Stimulated activated effector memory CD8-positive, alpha-beta T cell treated with anti-CD3 and anti-CD28 coated beads, Interleukin-12 subunit alpha, Interleukin-12 subunit beta, amount 100 ng/mL, for 72 hours (primary cell): ENCODE data around the gene LAMB2.

Experiments
- ATAC-seq: fragments of 150-1000 bp; cut with Tn5 transposase; 2 replicates; pipeline ENCODE4 v1.10.0; 2021
- DNase-seq, 2 donors: peaks; one replicate each; pipeline ENCODE4 v3.0.0; 2021 to 2022; ENCODE audit warnings: low spot score in 2 of 2
- H3K27ac Mint-ChIP-seq: one replicate; pipeline ENCODE4 v1.8.0; 2022; ENCODE audit warnings: mild to moderate bottlenecking, mixed read lengths
- H3K36me3 Mint-ChIP-seq: one replicate; pipeline ENCODE4 v1.8.0; 2022; ENCODE audit warnings: mild to moderate bottlenecking, mixed read lengths
- H3K4me1 Mint-ChIP-seq: one replicate; pipeline ENCODE4 v1.8.0; 2022; ENCODE audit warnings: mixed read lengths
- H3K4me3 Mint-ChIP-seq: one replicate; pipeline ENCODE4 v1.8.0; 2022; ENCODE audit warnings: mild to moderate bottlenecking, mixed read lengths
- H3K9me3 Mint-ChIP-seq: one replicate; pipeline ENCODE4 v1.8.0; 2022; ENCODE audit warnings: mixed read lengths

Gene LAMB2

GRCh38 chr3:49119439-49119838, 13.4 kb downstream of the LAMB2 start:
- peaks cover 46% of the 10 kb centered on the region for H3K36me3 Mint-ChIP-seq
- H3K4me1 Mint-ChIP-seq, result peaks cover 26% of the 10 kb centered on the region
- no peak for ATAC-seq
- H3K27ac Mint-ChIP-seq, result peak overlapping the region; percentile 79
- peak overlapping the region; percentile 75 for H3K4me3 Mint-ChIP-seq
- no peak for DNase-seq
- no peaks in the 10 kb centered on the region for H3K9me3 Mint-ChIP-seq

DNA sequence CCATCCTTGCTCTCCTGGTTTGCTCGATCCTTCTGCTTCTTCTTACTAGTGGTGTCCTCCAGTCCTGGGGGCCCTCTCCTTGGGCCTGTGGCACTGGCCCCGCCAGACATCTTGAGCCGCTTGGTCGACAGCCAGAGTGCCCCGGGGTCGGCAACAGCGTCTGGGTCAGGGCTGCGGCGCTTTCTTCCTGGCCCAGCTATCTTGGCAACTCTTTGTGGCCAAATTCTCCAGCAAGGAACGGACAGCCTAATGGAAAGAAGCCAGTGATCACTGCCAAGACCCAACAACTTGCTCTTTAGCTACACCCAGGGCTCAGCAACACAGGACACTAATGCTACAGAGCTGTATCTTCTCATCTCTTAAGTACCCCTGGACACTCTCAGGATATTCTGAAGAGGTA, 13.8 kb downstream of the LAMB2 start:
- DNase-seq (no peak), ATAC-seq (no peak)
- H3K4me3 Mint-ChIP-seq, result peak overlapping the region; percentile 75
- no peaks in the 10 kb centered on the region for H3K9me3 Mint-ChIP-seq
- peaks cover 26% of the 10 kb centered on the region for H3K4me1 Mint-ChIP-seq
- H3K36me3 Mint-ChIP-seq, result peaks cover 46% of the 10 kb centered on the region
- no peak overlapping the region for H3K27ac Mint-ChIP-seq

GRCh38 chr3:49112262-49112661, 20.6 kb downstream of the LAMB2 start:
- no peaks in the 10 kb centered on the region for H3K9me3 Mint-ChIP-seq
- H3K27ac Mint-ChIP-seq, result no peak overlapping the region
- no peak overlapping the region for H3K4me3 Mint-ChIP-seq
- no peak for DNase-seq
- no peak for ATAC-seq
- peaks cover 57% of the 10 kb centered on the region for H3K36me3 Mint-ChIP-seq
- no peaks in the 10 kb centered on the region for H3K4me1 Mint-ChIP-seq

DNA sequence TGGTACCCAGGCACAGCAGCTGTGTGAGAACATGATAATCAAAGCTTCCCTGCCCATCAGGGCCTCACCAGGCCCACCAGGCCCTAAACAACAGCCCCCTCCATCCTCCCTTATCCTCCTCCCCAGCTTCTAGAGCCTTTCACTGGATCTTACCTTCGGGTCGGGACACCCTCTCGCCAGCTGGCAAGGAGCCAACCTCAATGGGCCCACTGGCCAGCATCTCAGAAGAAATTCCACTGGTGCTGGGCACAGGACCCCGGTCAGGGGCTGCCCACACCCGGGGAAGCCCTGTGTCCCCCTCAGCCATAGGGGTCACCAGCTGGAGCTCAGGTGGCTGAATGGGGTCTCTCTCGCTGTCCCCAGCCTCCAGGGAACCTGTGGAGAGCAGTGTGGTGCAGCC, 21.5 kb downstream of the LAMB2 start:
- Mint-ChIP-seq H3K9me3 (no peaks in the 10 kb centered on the region), H3K4me1 (no peaks in the 10 kb centered on the region), H3K27ac (no peak overlapping the region), H3K36me3 (peaks cover 54% of the 10 kb centered on the region), H3K4me3 (no peak overlapping the region)
- no peak for ATAC-seq
- DNase-seq, result no peak

GRCh38 chr3:49110780-49111179, 22.1 kb downstream of the LAMB2 start:
- Mint-ChIP-seq H3K27ac (no peak overlapping the region), H3K9me3 (no peaks in the 10 kb centered on the region), H3K36me3 (peaks cover 49% of the 10 kb centered on the region), H3K4me1 (peaks cover 2% of the 10 kb centered on the region), H3K4me3 (no peak overlapping the region)
- ATAC-seq, result no peak
- no peak for DNase-seq

GRCh38 chr3:49108346-49108745, 24.5 kb downstream of the LAMB2 start:
- no peak for DNase-seq
- peaks cover 44% of the 10 kb centered on the region for H3K36me3 Mint-ChIP-seq
- H3K4me1 Mint-ChIP-seq, result peaks cover 23% of the 10 kb centered on the region
- no peak for ATAC-seq
- no peak overlapping the region for H3K27ac Mint-ChIP-seq
- no peaks in the 10 kb centered on the region for H3K9me3 Mint-ChIP-seq
- H3K4me3 Mint-ChIP-seq, result no peak overlapping the region

- peaks cover 54% of the 10 kb centered on the region for H3K36me3 Mint-ChIP-seq
- DNase-seq (peak; percentile 74 to 94), ATAC-seq (peak; percentile 97)
- H3K4me3 Mint-ChIP-seq, result peak within 1 kb of the TSS; percentile 99
- peak within 1 kb of the TSS; percentile 98 for H3K27ac Mint-ChIP-seq
- H3K4me1 Mint-ChIP-seq, result peaks cover 36% of the 10 kb centered on the region
- H3K9me3 Mint-ChIP-seq, result no peaks in the 10 kb centered on the region
Observed at GRCh38 chr3:49104427-49105291, 28.2 kb downstream of the LAMB2 start, which contains the start of gene QARS1. QARS1 (minus strand) TSS chr3:49104757; CDS start chr3:49104733, 24 bp downstream.

DNA sequence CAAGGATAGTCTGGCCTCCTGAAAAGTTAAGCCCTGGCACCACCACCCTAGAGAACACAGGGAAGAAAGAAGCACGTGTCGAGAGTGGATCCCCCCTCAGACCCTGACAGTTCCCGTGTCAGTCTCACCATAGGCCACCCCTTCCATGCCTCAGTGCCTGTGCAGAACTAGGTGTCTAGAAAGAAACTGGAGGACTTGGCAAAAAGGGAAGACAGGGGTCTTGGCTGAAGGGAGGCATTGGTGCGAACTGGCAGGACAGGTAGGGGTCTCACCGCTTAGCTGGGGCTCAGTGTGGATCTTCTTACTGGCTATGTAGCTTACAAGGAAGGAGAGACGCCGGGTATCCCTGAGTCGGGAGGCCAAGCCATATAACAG, 28.8 kb downstream of the LAMB2 start:
- Mint-ChIP-seq H3K27ac (peak overlapping the region; percentile 98), H3K4me3 (peak overlapping the region; percentile 99), H3K9me3 (no peaks in the 10 kb centered on the region), H3K36me3 (peaks cover 60% of the 10 kb centered on the region), H3K4me1 (peaks cover 36% of the 10 kb centered on the region)
- no peak for ATAC-seq
- DNase-seq, result no peak

DNA sequence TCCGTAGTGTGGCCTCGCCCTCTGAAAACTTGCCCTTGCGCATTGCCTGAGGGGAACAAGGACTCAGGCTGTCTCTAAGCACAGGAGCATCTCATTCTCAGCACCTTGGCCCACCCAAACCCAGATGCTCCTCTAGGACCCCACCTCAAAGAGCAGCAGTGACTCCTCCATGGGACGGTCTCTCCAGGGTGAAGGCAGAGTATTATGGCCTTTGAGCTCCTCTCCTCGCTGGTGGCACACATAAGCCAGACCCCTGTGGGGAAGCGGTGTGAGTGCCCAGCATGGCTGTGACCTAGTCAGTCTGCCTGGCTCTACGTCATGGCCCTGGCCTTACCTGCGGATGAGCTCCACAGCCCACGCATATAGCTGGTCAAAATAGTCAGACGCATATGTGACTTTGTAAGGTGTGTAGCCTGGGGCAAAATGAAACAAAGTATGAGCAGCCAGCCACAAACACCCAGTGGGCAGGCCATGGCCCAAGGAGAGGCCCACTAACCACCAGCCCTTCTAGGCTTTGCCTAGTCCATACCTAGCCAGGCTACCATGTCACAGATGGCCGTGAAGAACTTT, 32.7 kb downstream of the LAMB2 start:
- H3K4me3 Mint-ChIP-seq, result no peak overlapping the region
- H3K4me1 Mint-ChIP-seq, result peaks cover 30% of the 10 kb centered on the region
- H3K27ac Mint-ChIP-seq, result peak overlapping the region; percentile 34
- no peak for ATAC-seq
- H3K36me3 Mint-ChIP-seq, result peaks cover 86% of the 10 kb centered on the region
- no peak for DNase-seq
- H3K9me3 Mint-ChIP-seq, result no peaks in the 10 kb centered on the region

GRCh38 chr3:49098910-49099630, 33.8 kb downstream of the LAMB2 start:
- Mint-ChIP-seq H3K9me3 (no peaks in the 10 kb centered on the region), H3K36me3 (peaks cover 87% of the 10 kb centered on the region), H3K4me3 (no peak overlapping the region), H3K4me1 (peaks cover 25% of the 10 kb centered on the region), H3K27ac (no peak overlapping the region)
- ATAC-seq (no peak), DNase-seq (no peak)

DNA sequence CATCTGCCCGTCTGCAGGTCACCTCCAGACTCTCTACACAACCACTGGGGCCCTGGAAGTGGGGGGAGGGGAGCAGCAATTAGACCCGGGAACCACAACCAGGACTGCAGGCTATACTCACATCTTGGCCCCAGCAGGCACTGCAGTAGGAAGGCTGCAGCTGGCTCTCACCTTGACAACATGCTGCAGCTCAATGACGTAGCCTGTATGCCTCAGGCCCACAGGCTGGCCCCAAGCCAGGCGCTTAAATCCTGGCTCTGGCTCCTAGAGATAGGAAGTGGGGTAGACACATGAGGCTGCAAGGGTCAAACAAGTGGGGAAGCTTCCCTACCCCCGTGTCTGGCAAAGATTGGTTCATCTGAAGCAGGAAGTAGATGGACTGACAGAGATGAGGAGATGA, 34.4 kb downstream of the LAMB2 start:
- peaks cover 18% of the 10 kb centered on the region for H3K4me1 Mint-ChIP-seq
- no peak for ATAC-seq
- no peak for DNase-seq
- no peaks in the 10 kb centered on the region for H3K9me3 Mint-ChIP-seq
- peaks cover 89% of the 10 kb centered on the region for H3K36me3 Mint-ChIP-seq
- H3K27ac Mint-ChIP-seq, result no peak overlapping the region
- no peak overlapping the region for H3K4me3 Mint-ChIP-seq

GRCh38 chr3:49093853-49094767, 38.7 kb downstream of the LAMB2 start, which contains the start of gene QRICH1:
QRICH1 (minus strand) TSS chr3:49094071; CDS start chr3:49077017, 17,054 bp downstream.
- Mint-ChIP-seq H3K4me3 (peak within 1 kb of the TSS; percentile 78), H3K4me1 (peaks cover 30% of the 10 kb centered on the region), H3K27ac (peak within 1 kb of the TSS; percentile 95), H3K9me3 (no peaks in the 10 kb centered on the region), H3K36me3 (peaks cover 90% of the 10 kb centered on the region)
- DNase-seq (peak; percentile 95 to 99), ATAC-seq (peak; percentile 87)

DNA sequence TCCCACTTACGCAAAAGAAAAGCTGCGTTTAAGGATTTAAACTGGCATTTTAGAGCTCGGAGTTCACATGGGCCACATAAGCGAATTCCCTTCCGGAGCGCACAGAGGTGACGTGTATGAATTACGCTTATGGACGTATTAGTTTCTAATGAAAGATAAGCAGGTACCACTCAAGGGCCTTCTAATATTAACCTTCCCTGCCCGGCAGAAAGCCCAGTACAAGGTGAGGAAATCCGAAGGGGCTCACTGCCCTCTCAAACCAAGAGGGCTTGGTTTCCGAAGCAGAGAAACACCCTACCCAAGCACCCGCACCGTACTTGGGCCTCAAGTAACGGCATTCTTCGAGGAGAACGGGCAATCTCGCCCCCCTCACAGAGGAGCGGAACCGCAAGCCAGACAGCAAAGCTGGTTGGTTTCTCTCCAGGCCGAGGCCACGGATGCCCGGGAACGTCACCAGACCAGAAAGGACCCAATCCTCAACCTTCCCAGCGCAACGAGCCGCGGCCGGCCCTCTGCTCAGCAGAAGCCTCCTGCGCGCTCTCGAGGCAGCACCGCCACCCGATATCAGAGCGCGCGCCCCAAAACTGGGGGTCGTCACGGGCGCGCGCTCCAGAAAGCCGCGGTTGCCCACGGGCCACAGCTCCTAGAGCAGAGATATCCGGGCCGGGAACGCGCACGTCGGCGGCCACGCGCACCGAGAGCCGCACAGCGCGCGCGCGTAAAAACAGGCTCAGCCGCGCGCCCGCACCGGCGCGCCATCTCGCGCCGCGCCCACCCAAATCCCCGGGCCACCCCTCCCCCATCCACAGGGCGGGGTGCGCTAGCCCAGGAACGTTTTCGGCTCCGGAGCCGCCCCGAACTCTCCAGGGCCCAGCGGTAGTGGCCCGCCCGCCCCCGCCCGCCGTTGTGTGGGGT, 39.7 kb downstream of the LAMB2 start:
- Mint-ChIP-seq H3K27ac (peak overlapping the region; percentile 95), H3K4me1 (peaks cover 36% of the 10 kb centered on the region), H3K9me3 (no peaks in the 10 kb centered on the region), H3K4me3 (peak overlapping the region; percentile 78), H3K36me3 (peaks cover 90% of the 10 kb centered on the region)
- DNase-seq (peak; percentile 77 to 92), ATAC-seq (peak; percentile 56)

DNA sequence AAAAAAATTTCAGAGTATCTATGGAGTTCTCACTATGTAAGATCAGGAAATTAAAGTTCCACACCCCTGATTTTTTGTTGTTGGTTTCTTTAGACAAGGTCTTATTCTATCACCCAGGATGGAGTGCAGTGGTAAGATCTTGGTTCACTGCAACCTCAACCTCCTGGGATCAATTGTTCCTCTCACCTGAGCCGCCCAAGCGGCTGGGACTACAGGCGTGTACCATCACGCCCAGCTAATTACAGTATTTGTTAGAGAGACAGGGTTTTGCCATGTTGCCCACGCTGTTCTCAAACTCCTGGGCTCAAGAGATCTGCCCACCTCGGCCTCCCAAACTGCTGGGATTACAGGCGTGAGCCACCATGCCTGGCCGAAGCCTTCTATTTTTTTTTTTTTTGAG, 51.4 kb downstream of the LAMB2 start:
- ATAC-seq (no peak), DNase-seq (no peak)
- Mint-ChIP-seq H3K36me3 (peaks cover 96% of the 10 kb centered on the region), H3K4me3 (no peak overlapping the region), H3K4me1 (no peaks in the 10 kb centered on the region), H3K27ac (no peak overlapping the region), H3K9me3 (no peaks in the 10 kb centered on the region)
